GM21381 (cell line): ENCODE data around the gene SLC39A5.
"Not testable (repeated sequence)": the region's sequence is repeated elsewhere in the genome, so short reads cannot be mapped to it uniquely, and the experiment has no call there.

ENCODE experiments used
- ATAC-seq: cut with Tn5 transposase; IDR thresholded peaks from one replicate; pipeline ENCODE4 v1.9.1; 2021; ENCODE audit warnings: mild to moderate bottlenecking, moderate library complexity; ENCODE audit not compliant: unreplicated experiment

Gene SLC39A5

DNA sequence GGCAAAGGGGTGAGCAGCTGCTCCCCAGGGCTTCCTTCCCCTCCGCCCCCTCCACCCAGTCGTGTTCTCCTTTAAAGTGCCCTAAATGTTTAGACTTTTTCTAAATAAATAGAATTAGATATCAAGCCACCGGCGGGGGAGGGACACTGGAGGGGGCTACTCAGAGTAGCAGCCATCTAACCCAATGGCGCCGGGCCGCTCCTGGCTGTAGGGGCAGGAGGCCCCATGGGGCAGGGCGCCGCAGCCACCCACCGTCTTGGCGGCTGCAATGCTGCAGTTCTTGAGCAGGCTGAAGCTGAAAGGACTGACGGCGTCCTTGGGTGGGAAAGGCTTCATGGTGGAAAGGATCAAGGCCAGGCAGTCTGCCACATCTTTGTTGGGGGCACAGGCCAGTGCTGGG lies 13.1 kb downstream of the SLC39A5 start:
- ATAC-seq, result no peak

- no peak for ATAC-seq
Observed at GRCh38 chr12:56243731-56244181, 13.9 kb downstream of the SLC39A5 start.

GRCh38 chr12:56244494-56244893 lies 14.6 kb downstream of the SLC39A5 start:
- no peak for ATAC-seq

DNA sequence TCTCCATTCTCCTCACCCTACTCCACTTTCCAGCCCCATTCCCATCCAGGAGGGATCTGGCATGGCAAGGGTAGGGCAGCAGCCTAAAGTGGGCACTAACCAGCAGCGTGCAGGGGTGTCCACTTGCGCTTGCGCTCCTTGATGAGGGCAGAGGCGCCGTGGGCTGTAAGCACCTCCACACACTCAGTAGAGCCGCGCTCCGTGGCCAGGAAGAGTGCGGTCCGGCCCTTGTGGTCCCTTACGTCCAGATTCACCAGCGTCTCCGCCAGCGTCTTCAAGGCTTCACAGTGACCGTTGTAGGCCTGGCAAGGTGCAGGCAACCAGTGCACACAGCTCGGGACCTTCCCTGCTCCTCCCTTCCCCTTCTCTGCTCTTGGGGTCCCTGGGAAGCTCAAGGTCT lies 18.1 kb downstream of the SLC39A5 start:
- no peak for ATAC-seq

- no peak for ATAC-seq
Observed at GRCh38 chr12:56248711-56249110, 18.9 kb downstream of the SLC39A5 start.

GRCh38 chr12:56252649-56253048 lies 22.8 kb downstream of the SLC39A5 start:
- no peak for ATAC-seq

DNA sequence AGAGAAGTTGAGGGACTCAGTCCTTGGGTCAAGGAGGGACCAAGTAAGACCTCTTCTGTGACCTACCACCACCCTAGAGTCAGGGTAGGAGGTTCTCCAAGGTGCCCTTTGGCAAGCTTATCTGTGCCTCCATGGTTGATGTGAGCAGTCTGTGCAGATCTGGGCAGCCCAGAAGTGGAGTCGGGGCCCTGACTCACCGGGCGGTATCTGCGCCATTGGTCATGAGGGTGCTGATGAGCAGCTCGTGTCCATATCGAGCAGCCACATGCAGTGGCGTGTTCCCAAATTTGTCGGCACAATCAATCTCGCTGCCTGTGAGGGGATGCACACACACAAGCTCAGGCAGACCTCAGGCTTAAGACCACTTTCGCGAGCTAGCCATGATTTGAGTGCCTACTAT lies 23.2 kb downstream of the SLC39A5 start:
- no peak for ATAC-seq

DNA sequence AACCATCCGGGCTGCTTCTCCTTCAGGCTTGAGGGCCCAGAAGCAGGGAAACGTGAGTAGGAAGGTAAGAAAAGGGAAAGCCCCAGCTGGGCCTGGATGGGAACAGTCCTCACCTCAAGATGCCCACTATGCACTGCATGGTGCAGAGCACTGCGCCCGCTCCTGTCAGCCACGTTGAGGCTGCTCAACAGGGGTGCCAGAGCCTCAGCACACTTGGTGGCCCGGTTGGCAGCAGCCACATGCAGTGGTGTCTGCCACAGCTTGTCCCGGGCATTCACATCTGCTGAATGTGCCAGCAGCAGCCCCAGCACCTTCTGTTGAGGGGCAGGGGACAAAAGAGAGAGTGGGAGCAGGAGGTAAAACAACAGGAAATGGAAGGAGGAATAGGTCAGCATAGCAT lies 25.8 kb downstream of the SLC39A5 start:
- ATAC-seq, result no peak

- no peak for ATAC-seq
Observed at GRCh38 chr12:56256326-56256960, 26.6 kb downstream of the SLC39A5 start.

DNA sequence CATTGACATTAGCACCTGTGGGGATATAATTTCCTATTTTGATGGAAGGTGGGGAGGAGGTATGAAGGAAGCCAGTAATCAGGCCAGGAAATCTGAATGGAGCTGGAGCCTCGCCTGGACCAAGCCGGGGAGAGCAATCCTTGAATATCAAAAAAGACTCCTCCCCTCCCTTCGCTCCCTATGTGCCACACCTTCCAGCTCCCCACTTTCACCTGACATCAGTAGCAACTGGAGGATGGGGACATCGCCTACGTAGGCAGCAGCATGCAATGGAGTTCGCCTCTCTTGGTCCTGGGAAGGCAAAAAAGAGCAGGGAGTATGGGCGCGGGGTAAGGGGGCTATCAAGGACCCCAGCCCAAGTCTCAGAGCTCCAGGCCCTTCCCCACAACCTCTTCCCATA lies 27.2 kb downstream of the SLC39A5 start:
- no peak for ATAC-seq

- ATAC-seq, result no peak
Observed at GRCh38 chr12:56257491-56258067, 27.7 kb downstream of the SLC39A5 start.

- peak; percentile 87 for ATAC-seq
Observed at GRCh38 chr12:56258068-56258819, 28.4 kb downstream of the SLC39A5 start, which contains the start of gene ANKRD52. Gene ANKRD52, minus strand, starts transcription at chr12:56258384. Its CDS starts 115 bp downstream, at chr12:56258269.

GRCh38 chr12:56258820-56259183 lies 29.0 kb downstream of the SLC39A5 start:
- no peak for ATAC-seq

DNA sequence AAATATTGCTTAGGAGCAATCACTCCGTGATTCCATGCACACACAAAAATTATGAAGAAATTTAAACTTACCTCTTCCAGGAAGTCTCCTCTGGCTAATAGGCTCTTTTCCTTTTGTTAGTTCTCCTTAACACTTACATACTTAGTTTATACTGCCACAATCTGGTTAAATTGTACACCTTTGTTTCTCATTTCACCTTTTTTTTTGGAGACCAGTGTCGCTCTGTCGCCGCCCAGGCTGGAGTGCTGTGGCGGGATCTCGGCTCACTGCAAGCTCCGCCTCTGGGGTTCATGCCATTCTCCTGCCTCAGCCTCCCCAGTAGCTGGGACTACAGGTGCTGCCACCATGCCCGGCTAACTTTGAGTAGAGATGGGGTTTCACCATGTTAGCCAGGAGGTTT lies 30.5 kb downstream of the SLC39A5 start:
- no peak for ATAC-seq

DNA sequence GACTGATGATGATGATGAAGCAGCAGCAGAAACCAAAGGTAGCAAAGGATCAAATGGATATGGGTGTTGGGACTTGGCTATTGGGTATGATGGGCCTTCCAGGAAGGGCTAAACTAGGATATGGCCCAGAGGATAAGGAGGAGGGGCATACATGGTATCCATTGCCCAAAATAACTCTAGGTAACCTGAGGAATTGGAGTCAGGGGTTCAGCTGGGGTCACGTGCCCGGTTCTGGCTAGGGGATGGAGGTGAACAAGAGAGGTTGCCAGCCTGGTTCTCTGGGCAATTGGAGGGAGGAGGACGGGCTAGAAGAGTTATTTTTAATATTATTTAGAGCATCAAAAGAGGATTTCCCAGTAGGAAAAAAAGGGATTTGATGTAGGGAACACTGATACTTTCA lies 31.1 kb downstream of the SLC39A5 start:
- no peak for ATAC-seq

DNA sequence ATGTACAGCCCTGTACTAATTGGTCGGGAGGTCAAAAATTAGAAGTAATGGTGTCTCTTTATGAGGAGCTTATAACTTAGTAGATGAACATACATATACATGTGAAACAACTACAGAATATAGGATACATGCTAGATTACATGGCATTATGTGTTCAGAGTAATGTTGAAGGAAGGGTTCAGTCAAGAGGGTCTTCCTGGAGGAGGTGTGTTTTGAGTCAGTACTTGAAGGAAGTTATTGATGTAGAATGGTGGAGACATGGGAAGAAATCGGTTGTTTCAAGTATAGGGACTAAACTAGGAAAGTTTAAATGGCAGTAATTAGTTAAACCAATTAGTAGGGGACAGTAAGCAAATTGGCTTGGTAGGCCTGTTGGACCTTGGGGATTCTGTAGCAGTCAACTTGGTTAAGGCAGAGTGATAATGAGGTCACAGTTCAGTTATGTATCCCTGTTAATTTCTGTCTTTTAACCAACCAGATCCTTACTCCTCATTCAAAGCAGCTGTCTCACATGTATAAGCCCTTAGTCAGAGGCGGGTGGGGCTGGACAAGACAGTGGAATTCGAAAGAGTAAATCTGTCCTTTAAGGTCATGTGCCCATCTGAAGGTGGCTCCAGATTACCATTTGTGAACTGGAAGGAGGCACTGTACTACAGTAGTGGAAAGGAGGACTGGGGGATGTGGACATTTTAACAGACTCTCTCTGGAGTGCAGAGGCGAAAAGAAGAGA lies 31.8 kb downstream of the SLC39A5 start:
- ATAC-seq, result no peak

- not testable (repeated sequence) for ATAC-seq
Observed at GRCh38 chr12:56262955-56263354, 33.1 kb downstream of the SLC39A5 start.

DNA sequence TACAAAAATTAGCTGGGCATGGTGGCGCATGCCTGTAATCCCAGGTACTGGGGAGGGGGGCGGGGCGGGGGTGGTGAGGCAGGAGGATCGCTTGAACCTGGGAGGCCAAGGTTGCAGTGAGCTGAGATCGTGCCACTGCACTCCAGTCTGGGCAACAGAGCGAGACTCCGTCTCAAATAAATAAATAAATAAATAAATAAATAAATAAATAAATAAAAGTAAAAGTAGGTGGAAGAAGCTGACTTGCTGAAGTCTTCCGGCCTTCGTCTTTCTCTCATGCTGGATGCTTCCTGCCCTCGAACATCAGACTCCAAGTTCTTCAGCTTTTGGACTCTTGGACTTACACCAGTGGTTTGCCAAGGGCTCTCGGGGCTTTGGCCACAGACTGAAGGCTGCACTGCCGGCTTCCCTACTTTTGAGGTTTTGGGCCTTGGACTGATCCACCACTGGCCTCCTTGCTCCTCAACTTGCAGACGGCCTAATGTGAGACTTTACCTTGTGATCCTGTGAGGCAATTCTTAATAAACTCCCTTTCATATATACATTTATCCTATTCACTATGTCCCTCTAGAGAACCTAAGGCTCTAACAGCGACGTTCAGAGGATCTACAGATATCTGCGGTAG lies 36.3 kb downstream of the SLC39A5 start:
- ATAC-seq, result not testable (repeated sequence)

DNA sequence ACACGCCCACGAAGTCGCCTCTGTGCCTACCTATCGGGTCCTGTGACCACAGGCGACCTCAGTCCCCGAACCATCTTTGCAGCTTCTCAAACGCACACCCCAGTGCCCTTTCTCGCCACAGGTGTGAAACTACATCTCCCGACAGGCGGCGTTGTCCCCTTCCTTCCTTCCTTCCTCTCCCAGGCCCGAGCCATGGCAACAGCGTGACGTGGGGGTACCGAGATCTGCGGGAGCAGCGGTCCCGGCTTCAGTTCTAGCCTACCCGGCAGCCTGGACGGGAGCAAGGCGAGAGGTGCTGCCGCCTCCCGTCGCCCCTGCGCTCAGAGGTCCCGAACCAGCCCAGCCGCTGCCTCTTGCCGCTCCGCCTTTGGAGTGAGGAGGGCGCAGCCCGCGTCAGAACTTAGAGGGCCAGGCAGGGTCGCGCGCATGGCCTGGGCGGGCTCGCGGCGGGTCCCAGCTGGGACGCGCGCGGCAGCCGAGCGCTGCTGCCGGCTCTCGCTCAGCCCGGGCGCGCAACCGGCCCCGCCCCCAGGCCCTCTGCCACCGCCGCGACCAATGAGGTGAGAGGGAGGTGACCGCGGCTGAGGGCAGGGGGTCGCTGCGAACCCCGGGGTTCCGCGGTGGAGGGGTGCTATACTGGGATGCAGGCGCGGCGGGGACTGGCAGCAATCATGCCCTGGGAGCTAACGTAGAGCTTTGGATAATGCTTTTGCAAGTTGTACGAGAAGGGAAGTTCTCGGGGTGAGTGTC lies 37.0 kb downstream of the SLC39A5 start, which contains the start of gene COQ10A:
COQ10A (plus strand) TSS at position 250 of the 750 bp plus-strand sequence; CDS start at position 427, 177 bp downstream.
- peak; percentile 91 for ATAC-seq

- ATAC-seq, result no peak
Observed at GRCh38 chr12:56267443-56268071, 37.7 kb downstream of the SLC39A5 start.
